GM18498 (cell line): ENCODE data around the gene MMP17.
A peak's percentile ranks its signal among the peaks of the same experiment; 100 is the strongest.

Source experiments
- ATAC-seq: cut with Tn5 transposase; IDR thresholded peaks from one replicate; pipeline ENCODE4 v1.9.1; 2021; ENCODE audit warnings: mild to moderate bottlenecking, moderate library complexity; ENCODE audit not compliant: unreplicated experiment

MMP17 gene

GRCh38 chr12:131827961-131828534 is at the start of gene MMP17:
Gene MMP17 (plus strand): TSS chr12:131828393. CDS start chr12:131828495, 102 bp downstream.
- ATAC-seq = peak; percentile 57

DNA sequence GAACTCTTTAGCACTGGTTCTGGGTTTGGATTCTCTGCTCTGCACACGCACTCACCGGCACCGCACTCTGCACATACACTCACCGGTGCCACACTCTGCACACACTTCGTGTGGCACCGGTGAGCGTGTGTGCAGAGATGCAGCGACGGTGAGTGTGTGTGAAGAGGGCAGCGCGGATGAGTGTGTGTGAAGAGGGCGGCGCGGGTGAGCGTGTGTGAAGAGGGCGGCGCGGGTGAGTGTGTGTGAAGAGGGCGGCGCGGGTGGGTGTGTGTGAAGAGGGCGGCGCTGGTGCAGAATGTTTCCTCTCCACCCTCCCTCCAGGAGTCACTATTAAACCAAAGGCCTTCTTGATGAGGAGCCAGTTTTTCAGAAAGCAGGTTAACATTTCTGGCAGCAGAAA is 49.2 kb upstream of the MMP17 start:
- ATAC-seq = no peak

- ATAC-seq = no peak
These were observed 46.1 kb upstream of the MMP17 start for GRCh38 chr12:131782061-131782460.

DNA sequence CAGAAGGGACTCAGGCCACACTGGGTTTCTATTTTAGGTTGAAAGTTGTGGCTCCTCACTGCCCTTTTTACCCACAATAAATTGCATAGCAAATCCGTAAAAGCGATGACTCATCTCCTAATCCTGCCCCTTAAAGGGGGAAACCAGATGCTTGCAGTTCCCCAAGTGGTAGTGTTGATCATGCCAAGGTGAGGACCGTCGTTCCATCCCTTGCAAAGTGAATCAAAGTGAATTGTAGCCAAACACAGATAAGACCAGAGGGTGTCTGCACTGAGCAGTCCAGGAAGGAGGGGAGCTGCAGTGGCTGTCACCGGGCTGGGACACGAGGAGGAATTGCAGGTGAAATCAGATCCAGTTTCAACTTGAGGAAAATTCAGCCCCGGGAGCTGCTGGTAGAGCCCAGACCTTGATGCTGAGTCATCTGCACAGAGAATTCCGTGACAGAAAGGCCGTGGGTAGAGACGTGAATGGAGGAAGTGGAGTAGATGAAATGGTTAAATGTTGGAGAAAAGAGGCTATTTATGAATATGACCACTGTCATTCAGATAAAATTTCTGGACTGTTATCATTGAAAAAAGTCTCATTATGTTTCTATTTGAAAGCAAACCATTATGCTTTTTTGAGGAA is 44.2 kb upstream of the MMP17 start:
- no peak for ATAC-seq

DNA sequence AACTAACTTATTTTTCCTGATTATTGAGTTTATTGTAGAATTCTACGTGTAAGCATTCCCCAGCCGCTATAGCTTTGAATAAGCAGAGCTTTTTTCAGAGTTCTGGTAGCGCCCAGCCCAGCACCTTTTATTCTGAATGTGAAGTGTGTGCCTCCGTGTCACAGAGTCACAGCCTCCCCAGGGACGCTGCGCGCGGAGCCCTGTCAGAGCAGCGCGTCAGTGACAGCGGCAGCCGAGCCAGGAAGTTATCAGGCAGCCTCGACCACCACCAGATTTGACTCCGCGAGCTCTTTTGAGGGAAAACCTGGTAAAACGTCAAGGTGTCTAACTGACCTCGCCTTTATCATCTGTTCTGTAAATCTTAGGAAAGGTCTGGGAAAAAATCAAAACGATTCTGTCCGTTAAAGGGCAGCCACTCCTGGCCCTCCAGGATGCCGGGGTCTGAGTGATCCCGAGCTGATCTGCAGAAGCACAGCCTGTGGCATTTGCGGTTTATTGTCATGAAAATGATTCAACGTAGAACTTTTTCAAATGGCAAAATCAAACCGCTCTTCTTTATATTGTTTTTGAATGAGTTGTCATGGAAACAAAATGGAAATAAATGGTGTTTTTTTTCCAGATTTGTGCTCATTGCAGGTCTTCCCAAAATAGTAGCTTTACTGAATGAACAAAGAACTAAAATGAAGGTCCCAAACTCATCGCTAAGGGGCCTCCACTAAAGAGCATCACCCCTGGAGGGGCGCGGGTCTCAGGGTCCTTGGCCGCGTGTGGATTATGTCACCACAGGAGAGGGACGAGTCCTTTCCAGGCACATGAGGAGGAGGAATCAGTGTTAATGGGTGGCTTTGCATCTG is 43.1 kb upstream of the MMP17 start:
- ATAC-seq = no peak

- no peak for ATAC-seq
These were observed 42.3 kb upstream of the MMP17 start for GRCh38 chr12:131785763-131786330.

DNA sequence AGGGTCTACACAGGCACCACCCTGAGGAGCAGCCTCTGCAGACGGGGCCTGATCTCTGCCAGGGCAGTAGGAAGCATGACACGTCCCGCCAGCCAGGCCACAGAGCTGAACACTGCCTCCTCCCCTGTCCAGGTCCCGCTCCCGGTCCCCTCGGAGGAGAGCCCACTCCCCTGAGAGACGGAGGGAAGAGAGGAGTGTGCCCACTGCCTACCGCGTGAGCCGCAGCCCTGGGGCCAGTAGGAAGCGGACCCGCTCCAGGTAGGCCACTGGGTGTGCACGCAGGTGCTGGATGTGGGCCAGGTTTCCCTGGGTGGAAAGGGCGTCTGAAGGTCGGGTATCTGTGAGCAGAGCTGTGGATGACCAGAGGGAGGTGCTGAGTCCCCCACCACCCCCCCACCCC is 41.9 kb upstream of the MMP17 start:
- no peak for ATAC-seq

DNA sequence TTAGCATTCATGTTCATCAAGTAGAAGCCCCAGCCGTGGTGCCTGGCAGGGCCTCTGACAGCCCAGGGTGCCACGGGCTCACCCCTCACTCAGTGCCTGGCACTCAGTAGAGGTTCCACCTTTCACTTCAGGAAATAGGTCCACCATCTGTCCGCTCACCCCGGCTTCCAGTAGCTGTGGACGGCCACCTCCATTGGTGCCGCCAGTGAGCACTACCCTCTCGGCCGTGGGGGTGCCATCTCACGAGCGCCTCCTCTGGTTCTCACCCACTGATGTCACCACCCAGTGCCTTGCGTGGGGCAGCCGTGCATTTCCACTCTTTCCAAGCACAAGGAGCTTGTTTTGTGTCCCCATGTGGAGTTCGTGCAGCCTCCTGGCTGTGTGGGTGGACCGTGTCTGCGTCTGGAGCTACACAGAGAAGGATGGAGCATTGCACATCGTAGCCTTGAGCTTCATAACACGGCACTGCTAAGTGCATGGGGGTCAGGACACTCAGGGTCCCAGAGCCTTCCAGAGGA is 41.0 kb upstream of the MMP17 start:
- no peak for ATAC-seq

DNA sequence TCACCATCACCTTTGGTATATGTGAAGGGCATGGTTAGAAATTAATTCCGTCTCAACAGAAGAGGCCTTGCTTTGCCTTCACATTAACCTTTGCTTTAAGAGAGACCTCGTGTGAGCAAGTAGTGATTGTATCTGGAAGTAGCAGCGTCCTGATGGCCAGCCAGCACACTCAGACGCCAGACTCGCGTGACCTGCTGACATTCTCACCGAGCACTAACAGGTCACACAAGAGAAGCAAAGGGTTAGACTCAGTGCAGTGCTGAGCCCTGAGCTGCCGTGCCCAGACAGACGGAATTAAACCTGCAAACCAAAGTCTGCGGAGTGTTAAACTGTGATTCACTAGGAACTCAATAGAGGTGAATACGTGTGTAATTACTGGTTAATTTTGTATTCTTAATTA is 40.1 kb upstream of the MMP17 start:
- ATAC-seq = no peak

DNA sequence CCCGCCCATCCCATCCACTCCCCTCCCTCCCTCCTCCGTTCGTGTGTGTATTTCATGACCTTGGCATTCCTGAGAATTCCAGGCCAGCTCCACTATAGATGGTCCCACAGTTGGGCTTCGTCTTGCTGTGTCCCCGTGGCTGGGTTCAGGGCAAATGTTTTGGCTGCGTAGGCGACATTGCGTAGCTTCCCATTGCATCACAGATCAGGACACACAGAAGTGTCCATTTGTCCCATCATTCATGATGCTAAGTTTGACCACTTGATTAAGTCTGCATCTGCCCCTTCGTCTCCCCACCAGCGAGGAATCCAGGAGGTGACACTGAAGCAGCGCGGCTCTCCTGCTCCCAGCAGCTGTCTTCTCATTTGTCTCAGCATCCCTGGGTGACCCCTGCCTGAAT is 38.6 kb upstream of the MMP17 start:
- no peak for ATAC-seq

GRCh38 chr12:131793243-131794022 is 34.8 kb upstream of the MMP17 start:
- ATAC-seq = no peak

DNA sequence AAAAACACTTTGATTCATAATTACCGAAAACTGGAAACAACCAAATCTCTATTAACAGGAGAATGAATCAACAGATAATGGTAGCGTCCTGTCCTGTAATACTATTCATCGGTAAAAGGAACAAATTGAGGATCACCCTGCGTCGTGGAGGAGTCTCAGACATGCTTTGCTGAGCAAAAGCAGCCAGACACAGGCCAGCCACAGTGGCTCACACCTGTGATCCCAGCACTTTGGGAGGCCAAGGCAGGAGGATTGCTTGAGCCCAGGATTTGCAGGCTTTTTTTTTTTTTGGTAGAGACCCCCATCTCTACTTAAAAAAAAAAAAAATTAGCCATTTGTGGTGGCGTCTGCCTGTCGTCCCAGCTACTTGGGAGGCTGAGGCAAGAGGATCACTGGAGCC is 34.1 kb upstream of the MMP17 start:
- ATAC-seq = no peak

DNA sequence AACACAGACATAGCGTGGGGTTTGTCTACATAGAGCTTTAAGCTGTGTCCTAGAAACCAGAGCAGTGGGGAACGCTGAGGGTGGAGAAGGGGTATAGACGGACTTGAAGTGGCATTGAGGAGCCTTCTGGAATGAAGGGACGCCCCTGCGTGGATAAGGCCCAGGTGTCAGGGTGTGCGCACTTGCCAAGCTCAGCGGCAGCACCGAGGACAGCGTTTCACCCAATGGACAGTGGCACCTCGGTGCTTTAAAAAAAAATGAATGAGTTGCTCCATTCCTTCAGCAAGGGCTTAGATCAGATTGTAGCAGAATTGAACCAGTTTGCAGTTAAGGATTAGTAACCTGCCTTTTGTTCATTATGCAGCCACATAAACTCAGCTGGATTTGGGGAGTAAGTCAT is 33.6 kb upstream of the MMP17 start:
- no peak for ATAC-seq

- ATAC-seq = no peak
These were observed 33.1 kb upstream of the MMP17 start for GRCh38 chr12:131795064-131795463.

GRCh38 chr12:131795690-131796410 is 32.3 kb upstream of the MMP17 start:
- ATAC-seq = no peak

GRCh38 chr12:131796411-131796736 is 31.8 kb upstream of the MMP17 start:
- ATAC-seq = no peak

- no peak for ATAC-seq
These were observed 31.2 kb upstream of the MMP17 start for GRCh38 chr12:131796754-131797587.

- no peak for ATAC-seq
These were observed 30.6 kb upstream of the MMP17 start for GRCh38 chr12:131797588-131797934.

- no peak for ATAC-seq
These were observed 29.0 kb upstream of the MMP17 start for GRCh38 chr12:131799195-131799594.
